GM12873 (cell line): Measurements from ENCODE around the gene ST6GALNAC3.

Source experiments
- TF ChIP-seq, protein P1 (sequence below): IDR thresholded peaks from 2 replicates; pipeline ENCODE4 v1.5.1; 2012; ENCODE audit warnings: low read depth, mild to moderate bottlenecking, moderate library complexity, low read length, control low read depth; ENCODE audit not compliant: insufficient read depth; ENCODE audit errors: missing control alignments

ST6GALNAC3 gene

GRCh38 chr1:76402128-76402527 lies 327.6 kb downstream of the ST6GALNAC3 start:
- TF ChIP-seq, protein P1, sequence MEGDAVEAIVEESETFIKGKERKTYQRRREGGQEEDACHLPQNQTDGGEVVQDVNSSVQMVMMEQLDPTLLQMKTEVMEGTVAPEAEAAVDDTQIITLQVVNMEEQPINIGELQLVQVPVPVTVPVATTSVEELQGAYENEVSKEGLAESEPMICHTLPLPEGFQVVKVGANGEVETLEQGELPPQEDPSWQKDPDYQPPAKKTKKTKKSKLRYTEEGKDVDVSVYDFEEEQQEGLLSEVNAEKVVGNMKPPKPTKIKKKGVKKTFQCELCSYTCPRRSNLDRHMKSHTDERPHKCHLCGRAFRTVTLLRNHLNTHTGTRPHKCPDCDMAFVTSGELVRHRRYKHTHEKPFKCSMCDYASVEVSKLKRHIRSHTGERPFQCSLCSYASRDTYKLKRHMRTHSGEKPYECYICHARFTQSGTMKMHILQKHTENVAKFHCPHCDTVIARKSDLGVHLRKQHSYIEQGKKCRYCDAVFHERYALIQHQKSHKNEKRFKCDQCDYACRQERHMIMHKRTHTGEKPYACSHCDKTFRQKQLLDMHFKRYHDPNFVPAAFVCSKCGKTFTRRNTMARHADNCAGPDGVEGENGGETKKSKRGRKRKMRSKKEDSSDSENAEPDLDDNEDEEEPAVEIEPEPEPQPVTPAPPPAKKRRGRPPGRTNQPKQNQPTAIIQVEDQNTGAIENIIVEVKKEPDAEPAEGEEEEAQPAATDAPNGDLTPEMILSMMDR: no peak

- TF ChIP-seq, protein P1: no peak
These were observed 333.8 kb downstream of the ST6GALNAC3 start for GRCh38 chr1:76408303-76408702.

- TF ChIP-seq, protein P1: no peak
These were observed 336.0 kb downstream of the ST6GALNAC3 start for GRCh38 chr1:76410499-76410898.

DNA sequence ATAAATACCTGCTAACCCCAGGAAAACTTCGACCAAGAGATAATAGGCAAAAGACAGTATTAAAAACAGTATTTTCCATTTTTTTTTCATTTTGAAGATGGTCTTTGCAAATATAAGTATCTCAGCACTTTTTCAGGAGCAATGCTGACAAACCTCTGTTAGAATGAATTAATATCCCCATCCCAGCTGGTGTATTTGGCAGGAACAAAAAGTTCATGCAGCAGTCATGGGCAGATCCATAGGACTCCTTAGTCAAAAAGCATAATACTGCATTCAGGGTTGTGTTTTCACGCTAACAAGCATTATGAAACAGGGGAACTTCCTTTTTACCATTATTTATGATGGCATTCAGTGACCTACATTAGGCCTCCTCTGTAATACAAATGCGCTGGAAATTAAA lies 344.0 kb downstream of the ST6GALNAC3 start:
- TF ChIP-seq, protein P1: no peak

DNA sequence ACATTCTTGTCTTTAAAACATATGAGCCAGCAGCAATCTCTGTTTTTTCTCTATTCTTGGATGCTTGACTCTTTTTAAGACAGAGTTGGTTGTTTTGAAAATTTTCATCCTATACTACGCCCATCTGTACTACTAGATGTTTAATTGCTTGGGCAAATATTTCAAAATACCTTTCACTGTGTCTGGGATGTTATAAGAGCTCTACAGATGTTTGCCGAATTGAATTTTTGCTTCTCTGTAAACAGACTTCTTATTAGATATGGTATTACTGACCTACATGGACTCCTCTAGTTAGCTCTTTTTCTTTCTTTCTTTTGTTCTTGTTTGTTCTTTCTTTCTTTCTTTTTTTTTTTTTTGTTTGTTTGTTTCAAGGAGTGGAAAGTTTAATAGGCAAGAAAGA lies 345.1 kb downstream of the ST6GALNAC3 start:
- TF ChIP-seq, protein P1: no peak

- TF ChIP-seq, protein P1: no peak
These were observed 350.9 kb downstream of the ST6GALNAC3 start for GRCh38 chr1:76425201-76426145.

GRCh38 chr1:76426606-76427005 lies 352.1 kb downstream of the ST6GALNAC3 start:
- TF ChIP-seq, protein P1: no peak
